Measurements from ENCODE around the gene GSTT4.

- TF ChIP-seq CTCF (conservative IDR thresholded peaks at IDR 0.05; ENCODE audit: low read length), result no peak
- TF ChIP-seq EZH2phosphoT487 (IDR thresholded peaks at IDR 0.05; ENCODE audit: borderline replicate concordance, low read depth, low read length), result no peak
These were observed 3.0 kb downstream of the GSTT4 start for GRCh38 chr22:24002272-24002671.

All from OCI-LY7 (cell line).